Measurements from ENCODE around the gene SLC17A4. TPM values are rescaled to one million over a fixed set of nuclear protein-coding genes. Genes with fewer than 3 reads are reported as not detected.

Gene SLC17A4
- total and polyA plus RNA-seq, 12 donors = not detected

- Histone ChIP-seq H3K4me3 (no peak overlapping the region), H3K9me3 (no peaks in the 10 kb centered on the region), H3K36me3 (no peaks in the 10 kb centered on the region), H3K27me3 (no peaks in the 10 kb centered on the region), H3K27ac (no peak overlapping the region), H3K4me1 (no peaks in the 10 kb centered on the region)
- no peak for TF ChIP-seq CTCF (IDR thresholded peaks at IDR 0.05)
- 83 to 90% methylated on average over 1 of the region's 1 CpG for WGBS, 2 donors
- intact Hi-C loops (cut with DNase I) = loop anchor here in 3 of 10 donors (5.0 kb wide), 2 partner anchors 93 to 208 kb away; no protein-coding TSS in a partner anchor
- DNase-seq = no peak
- no peak for ATAC-seq
Observed at GRCh38 chr6:25793970-25794369, 39.4 kb downstream of the SLC17A4 start.

DNA sequence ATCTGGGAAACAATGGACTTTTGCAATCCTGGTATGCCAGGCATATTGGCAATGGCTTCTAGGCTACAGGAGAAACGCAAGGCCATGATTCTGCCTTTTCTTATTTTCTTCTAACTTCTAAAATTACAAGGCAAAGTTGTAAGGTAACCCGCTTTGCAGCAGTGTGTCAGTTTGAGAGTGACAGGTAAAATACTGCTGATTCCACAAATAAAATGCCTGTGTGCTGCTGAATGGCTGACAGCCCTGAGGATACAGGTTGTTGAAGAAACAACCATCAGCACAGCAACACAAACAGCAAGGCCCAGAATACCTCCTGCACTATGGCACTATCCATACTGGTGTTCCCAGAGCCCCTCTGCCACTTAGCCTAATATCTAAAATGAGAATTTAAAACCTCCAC lies 40.2 kb downstream of the SLC17A4 start:
- intact Hi-C loops (cut with DNase I) = loop anchor here in 3 of 10 donors (5.0 kb wide), 2 partner anchors 93 to 208 kb away; no protein-coding TSS in a partner anchor
- Histone ChIP-seq H3K36me3 (no peaks in the 10 kb centered on the region), H3K9me3 (no peaks in the 10 kb centered on the region), H3K4me3 (no peak overlapping the region), H3K27ac (no peak overlapping the region), H3K27me3 (peaks cover 0 to 4% (median 0%) of the 10 kb centered on the region in 7 donors), H3K4me1 (no peaks in the 10 kb centered on the region)
- DNase-seq (no peak), ATAC-seq (no peak)
- TF ChIP-seq CTCF (IDR thresholded peaks at IDR 0.05) = no peak
- 68 to 96% methylated on average over 2 of the region's 2 CpGs for WGBS, 2 donors

DNA sequence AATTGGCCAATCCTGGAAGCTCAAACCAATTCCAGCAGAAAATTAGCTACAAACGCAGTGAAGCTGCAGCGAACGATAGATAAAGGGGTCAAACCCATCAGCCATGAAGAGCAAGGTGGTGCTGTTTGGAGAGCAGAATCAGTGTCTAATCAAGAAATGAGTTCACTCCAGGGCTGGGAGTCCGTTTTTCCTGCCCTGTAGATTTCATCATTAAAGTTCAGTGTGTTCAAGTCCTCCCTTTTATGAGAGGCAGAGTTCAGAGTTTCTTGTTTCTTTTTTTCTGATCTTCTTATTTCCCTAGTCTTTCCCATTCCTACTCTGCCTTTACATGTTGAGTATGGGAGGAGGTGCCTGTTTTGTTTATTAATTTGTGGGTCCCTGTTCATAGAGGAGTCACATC lies 46.9 kb downstream of the SLC17A4 start:
- TF ChIP-seq CTCF (IDR thresholded peaks at IDR 0.05) = no peak
- 67 to 74% methylated on average over 4 of the region's 4 CpGs for WGBS, 2 donors
- ATAC-seq (no peak), DNase-seq (no peak)
- H3K36me3 ChIP-seq = no peaks in the 10 kb centered on the region
- H3K27me3 ChIP-seq = peaks cover 0 to 6% (median 0%) of the 10 kb centered on the region in 7 donors
- H3K4me1 ChIP-seq = no peaks in the 10 kb centered on the region
- H3K27ac ChIP-seq = no peak overlapping the region
- H3K4me3 ChIP-seq = no peak overlapping the region
- intact Hi-C loops (cut with DNase I) = no loop called here
- H3K9me3 ChIP-seq = peaks cover 0 to 8% (median 0%) of the 10 kb centered on the region in 11 donors

DNA sequence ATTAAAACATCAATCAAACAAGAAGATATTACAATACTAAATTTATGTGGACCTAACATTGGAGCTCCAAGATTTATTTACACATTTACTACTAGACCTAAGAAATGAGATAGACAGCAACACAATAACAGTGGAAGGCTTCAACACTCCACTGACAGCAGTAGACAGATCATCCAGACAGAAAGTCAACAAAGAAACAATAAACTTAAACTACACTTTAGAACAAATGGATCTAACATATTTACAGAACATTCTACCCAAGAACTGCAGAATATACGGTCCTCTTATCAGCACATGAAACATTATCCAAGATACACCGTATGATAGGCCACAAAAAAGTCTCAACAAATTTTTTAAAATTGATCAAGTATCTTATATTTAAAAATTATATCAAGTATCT lies 50.3 kb downstream of the SLC17A4 start:
- no peak overlapping the region for H3K4me3 ChIP-seq
- DNase-seq = no peak
- no peaks in the 10 kb centered on the region for H3K36me3 ChIP-seq
- intact Hi-C loops (cut with DNase I) = no loop called here
- H3K4me1 ChIP-seq = no peaks in the 10 kb centered on the region
- no peak overlapping the region for H3K27ac ChIP-seq
- peaks cover 0 to 6% (median 0%) of the 10 kb centered on the region in 7 donors for H3K27me3 ChIP-seq
- ATAC-seq = no peak
- no peak for TF ChIP-seq CTCF (IDR thresholded peaks at IDR 0.05)
- peaks cover 0 to 8% (median 0%) of the 10 kb centered on the region in 11 donors for H3K9me3 ChIP-seq
- 81 to 86% methylated on average over 2 of the region's 2 CpGs for WGBS, 2 donors

Data from heart right ventricle (tissue), 16 donors.